GM12873 (cell line): ENCODE results near the gene BLVRB.

Experiments used
- TF ChIP-seq, protein P1 (sequence below): IDR thresholded peaks from 2 replicates; pipeline ENCODE4 v1.5.1; 2012; ENCODE audit warnings: low read depth, mild to moderate bottlenecking, moderate library complexity, low read length, control low read depth; ENCODE audit not compliant: insufficient read depth; ENCODE audit errors: missing control alignments

BLVRB gene

DNA sequence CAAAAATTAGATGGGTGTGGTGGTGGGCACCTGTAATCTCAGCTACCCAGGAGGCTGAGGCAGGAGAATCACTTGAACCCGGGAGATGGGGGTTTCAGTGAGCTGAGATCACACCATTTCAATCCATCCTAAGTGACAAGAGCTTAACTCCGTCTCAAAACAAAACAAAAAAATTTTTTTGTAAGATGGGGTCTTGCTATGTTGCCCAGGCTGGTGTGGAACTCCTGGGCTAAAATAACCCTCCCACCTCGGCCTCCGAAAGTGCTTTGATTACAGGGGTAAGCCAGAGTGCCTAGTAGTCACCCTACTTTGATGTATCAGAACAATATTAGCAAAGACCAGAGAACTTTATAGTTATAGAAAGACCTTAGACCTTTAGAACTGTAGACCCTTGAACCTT is 9.2 kb upstream of the BLVRB start:
- TF ChIP-seq, protein P1, sequence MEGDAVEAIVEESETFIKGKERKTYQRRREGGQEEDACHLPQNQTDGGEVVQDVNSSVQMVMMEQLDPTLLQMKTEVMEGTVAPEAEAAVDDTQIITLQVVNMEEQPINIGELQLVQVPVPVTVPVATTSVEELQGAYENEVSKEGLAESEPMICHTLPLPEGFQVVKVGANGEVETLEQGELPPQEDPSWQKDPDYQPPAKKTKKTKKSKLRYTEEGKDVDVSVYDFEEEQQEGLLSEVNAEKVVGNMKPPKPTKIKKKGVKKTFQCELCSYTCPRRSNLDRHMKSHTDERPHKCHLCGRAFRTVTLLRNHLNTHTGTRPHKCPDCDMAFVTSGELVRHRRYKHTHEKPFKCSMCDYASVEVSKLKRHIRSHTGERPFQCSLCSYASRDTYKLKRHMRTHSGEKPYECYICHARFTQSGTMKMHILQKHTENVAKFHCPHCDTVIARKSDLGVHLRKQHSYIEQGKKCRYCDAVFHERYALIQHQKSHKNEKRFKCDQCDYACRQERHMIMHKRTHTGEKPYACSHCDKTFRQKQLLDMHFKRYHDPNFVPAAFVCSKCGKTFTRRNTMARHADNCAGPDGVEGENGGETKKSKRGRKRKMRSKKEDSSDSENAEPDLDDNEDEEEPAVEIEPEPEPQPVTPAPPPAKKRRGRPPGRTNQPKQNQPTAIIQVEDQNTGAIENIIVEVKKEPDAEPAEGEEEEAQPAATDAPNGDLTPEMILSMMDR = no peak

DNA sequence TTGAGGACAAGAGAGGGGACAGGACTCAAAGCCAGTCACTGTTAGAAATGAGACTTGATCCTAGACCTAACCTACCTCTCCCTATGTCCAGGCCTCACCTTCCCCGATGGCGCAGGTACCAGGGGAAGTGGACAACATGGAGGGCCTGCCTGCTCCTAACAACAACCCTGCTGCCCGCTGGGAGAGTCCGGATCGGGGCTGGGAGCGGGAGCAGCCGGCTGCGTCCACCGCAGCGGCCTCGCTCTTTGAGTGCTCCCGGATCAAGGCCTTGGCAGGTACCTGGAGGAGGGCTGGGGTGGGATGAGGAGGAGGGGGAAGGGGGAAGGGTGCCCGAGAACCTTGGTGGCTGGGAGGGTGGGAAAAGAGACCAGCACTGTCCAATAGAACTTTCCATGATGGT is 7.0 kb upstream of the BLVRB start:
- TF ChIP-seq, protein P1 = no peak

DNA sequence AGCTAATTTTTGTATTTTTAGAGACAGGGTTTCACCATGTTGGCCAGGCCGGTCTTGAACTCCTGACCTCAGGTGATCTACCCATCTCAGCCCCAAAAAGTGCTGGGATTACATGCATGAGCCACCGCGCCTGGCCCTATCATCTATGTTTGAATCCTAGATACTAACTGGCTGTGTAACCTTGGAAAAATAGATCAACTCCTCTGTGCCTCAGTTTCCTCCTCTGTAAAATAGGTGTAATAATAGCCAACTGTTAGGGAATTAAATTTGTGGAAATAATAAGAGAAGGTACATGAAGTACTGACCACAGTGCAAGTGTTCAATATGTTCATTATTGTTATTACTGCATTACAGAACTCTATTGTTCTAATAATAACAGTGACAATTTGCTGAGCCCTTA is 5.6 kb upstream of the BLVRB start:
- TF ChIP-seq, protein P1 = no peak

DNA sequence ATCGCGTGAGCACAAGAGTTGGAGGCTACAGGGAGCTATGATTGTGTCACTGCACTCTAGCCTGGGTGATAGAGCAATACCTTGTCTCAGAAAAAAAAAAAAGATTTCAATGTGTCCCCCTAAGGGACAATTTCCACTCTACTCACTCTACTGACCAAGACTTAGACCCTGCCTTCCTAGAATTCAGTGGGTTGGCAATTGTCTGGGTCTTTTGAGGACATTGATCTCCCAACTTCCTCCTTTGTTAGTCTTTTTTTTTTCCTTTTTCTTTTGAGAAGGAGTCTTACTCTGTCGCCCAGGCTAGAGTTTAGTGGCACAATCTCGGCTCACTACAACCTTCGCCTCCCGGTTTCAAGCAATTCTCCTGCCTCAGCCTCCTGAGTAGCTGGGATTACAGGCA is 3.5 kb upstream of the BLVRB start:
- TF ChIP-seq, protein P1 = no peak

DNA sequence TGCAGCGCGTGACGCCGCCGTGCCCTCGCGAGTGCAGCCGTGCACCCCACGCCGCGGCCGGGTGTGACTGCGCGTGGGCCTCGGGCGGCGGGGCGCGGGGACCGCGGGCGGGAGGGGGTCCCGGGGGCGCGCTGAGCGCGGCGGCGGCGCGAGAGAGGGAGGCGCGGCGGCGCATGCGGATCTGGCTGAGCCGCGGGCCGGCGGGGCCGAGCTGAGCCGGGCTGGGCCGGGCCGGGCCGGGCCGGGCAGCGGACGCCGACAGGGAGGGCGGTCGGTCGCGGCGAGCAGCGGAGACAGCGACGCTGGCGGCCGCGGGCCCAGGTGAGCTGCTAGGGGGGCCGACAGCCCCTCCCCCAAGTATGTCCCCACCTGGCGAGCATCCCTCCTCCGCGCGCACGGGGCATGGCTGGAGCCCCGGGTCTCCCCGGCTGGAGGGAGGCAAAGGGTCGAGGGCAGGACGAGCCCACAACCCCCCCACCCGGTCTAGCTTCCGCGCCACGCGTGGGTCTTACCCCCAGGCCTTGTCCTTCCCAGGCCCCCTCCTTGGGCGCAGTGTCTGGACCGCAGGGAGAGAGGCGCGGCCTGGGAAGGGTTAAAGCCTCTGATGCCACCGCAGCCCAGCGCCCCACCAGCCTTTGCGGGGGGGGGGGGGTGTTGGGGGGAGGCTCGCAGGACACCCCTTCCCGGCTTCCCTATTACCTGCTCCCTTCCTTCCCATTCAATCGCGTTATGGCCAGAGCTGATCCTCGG is 1.6 kb upstream of the BLVRB start, which contains the start of gene SPTBN4:
SPTBN4 (plus strand) TSS at position 17 of the 750 bp plus-strand sequence. CDS start 5,621 bp downstream, outside the sequence.
- TF ChIP-seq, protein P1 = no peak

DNA sequence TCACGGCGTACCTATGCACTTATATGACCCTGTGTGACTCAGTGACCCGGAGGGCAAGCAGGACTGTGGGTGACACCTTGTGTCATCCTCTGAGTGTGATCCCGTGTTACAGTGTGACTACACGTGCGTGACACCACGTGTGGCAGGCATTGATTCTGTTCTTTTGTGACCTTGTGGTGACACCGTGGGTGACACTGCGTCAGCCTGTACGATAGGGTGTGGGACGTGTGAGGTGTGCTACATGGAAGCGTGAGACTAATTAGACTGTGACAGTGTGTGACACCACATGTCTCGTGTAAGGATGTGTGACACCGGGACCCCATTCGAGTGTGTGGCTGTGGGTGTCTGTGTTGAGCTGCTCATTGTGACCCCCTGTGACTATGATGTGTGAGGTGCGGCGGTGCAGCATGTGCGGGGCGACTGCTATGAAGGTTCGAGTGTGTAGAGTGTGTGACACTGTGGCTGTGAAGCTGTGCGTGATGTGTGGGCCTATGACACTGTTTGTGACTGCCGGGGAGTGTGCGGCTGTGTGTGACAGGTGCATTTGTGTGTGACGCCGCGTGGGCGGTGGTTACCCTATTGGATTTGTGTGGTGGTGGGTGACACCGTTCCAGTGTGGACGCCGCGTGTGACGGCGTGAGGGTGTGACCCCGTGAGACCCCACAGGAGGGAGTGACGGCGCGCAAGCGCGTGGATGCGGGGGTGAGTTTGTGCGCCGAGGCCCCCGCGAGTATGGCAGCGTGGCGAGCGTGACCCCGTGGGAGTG is 857 bp upstream of the BLVRB start:
- TF ChIP-seq, protein P1 = no peak

DNA sequence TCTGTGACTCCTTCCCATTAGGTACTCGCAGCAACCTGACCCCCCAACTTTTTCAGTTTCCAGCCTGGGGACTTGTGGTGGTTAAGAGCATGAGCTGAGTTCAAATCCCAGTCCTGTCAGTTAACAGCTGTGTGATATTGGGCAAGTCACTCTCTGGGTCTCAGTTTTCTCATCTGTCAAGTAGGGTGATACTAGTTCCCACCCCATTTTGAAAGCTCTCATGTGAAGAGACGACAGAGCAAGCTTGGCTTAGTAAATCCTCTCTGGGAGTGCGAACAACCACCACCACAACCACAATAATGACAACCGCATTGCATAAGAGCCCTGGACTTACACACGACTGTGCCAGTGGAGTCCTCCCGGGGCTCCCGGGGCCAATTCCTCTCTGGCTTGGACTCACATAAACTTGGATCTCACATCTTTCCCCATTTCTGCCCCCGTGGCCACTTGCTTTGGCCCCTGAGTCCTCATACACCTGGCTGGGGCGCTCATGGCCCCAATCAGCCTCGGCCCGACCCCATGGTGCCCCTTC is 454 bp downstream of the BLVRB start:
- TF ChIP-seq, protein P1 = no peak
